H1 (cell line): ENCODE results near the gene CENPI. TPM values are rescaled to one million over a fixed set of nuclear protein-coding genes. Genes with fewer than 3 reads are reported as not detected.

ENCODE experiments used
- CTCF ChIA-PET: fragments of 300-600 bp; sonication (Branson Sonifier 250); formaldehyde crosslinking; loops from one replicate; lab custom pipeline; 2021; ENCODE audit not compliant: partially characterized antibody; lab: Charles Lee
- POLR2A ChIA-PET: fragments of 300-600 bp; sonication (Branson Sonifier 250); formaldehyde crosslinking; loops from one replicate; lab custom pipeline; 2021; ENCODE audit warnings: inconsistent platforms; ENCODE audit not compliant: partially characterized antibody; lab: Charles Lee
- DNase-seq, 2 experiments: peaks; one replicate each; pipeline versions ENCODE4 v3.0.0 to v3.0.0-alpha.2; 2010 to 2022; ENCODE audit warnings: low spot score in 2 of 2, low read depth in 1 of 2, mixed read lengths in 1 of 2
- FAIRE-seq: peaks from 2 replicates; lab custom pipeline; 2011; peaks lifted over from hg19 to GRCh38; lab: Jason Lieb, UNC
- H2AFZ ChIP-seq: 2 replicates; pipeline ENCODE4 v1.8.1; 2012; ENCODE audit warnings: low read length, inconsistent platforms
- H2AK5ac ChIP-seq: 2 replicates; pipeline ENCODE4 v1.6.1; 2013; ENCODE audit warnings: low read depth, low read length
- H2BK120ac ChIP-seq: replicated peaks from 2 replicates; pipeline ENCODE3; 2013; ENCODE audit warnings: low read depth, low read length, inconsistent platforms
- H2BK12ac ChIP-seq: 2 replicates; pipeline ENCODE4 v1.6.1; 2013; ENCODE audit warnings: low read depth, low read length
- H2BK15ac ChIP-seq: 2 replicates; pipeline ENCODE4 v1.6.1; 2013; ENCODE audit warnings: low read length
- H2BK20ac ChIP-seq: 2 replicates; pipeline ENCODE4 v1.6.1; 2013; ENCODE audit warnings: low read length
- H2BK5ac ChIP-seq: 2 replicates; pipeline ENCODE4 v1.6.1; 2013; ENCODE audit warnings: low read depth, low read length
- H3K14ac ChIP-seq: 2 replicates; pipeline ENCODE4 v1.6.1; 2013; ENCODE audit warnings: inconsistent platforms; ENCODE audit not compliant: insufficient read length
- H3K18ac ChIP-seq: 2 replicates; pipeline ENCODE4 v1.6.1; 2013; ENCODE audit warnings: low read length; ENCODE audit errors: extremely low read depth
- H3K23ac ChIP-seq: 2 replicates; pipeline ENCODE4 v1.6.1; 2013; ENCODE audit warnings: inconsistent platforms; ENCODE audit not compliant: insufficient read length
- H3K23me2 ChIP-seq: 2 replicates; pipeline ENCODE4 v1.6.1; 2013; ENCODE audit warnings: low read depth, low read length
- H3K27ac ChIP-seq: 2 replicates; pipeline ENCODE4 v1.6.1; 2011; ENCODE audit warnings: low read depth, low read length, inconsistent platforms
- H3K27me3 ChIP-seq, 4 experiments: replicated peaks in 1 of 4; 1 replicate in 1 of 4; 2 replicates in 3 of 4; pipeline versions ENCODE4 v1.6.1 to v1.8.1; 2011 to 2013; ENCODE audit warnings: low read length in 3 of 4, mild to moderate bottlenecking in 3 of 4, inconsistent platforms in 2 of 4, mixed read lengths in 2 of 4, moderate library complexity in 1 of 4; ENCODE audit not compliant: control insufficient read depth in 3 of 4, insufficient read depth in 3 of 4; ENCODE audit errors: extremely low read depth in 1 of 4
- H3K36me3 ChIP-seq, 4 experiments: 2 replicates each; pipeline versions ENCODE4 v1.6.1 to v1.8.1; 2011 to 2013; ENCODE audit warnings: mild to moderate bottlenecking in 4 of 4, low read length in 3 of 4, moderate library complexity in 2 of 4, control low read depth in 1 of 4, inconsistent platforms in 1 of 4; ENCODE audit not compliant: insufficient read depth in 4 of 4, control insufficient read depth in 2 of 4
- H3K4ac ChIP-seq: replicated peaks from 2 replicates; pipeline ENCODE3; 2013; ENCODE audit warnings: low read length, low read depth, mixed read lengths, inconsistent platforms; ENCODE audit not compliant: insufficient read length
- H3K4me1 ChIP-seq, 4 experiments: replicated peaks in 1 of 4; 1 replicate in 1 of 4; 2 replicates in 3 of 4; pipeline versions ENCODE4 v1.6.1 to v1.8.1; 2011 to 2013; ENCODE audit warnings: low read length in 3 of 4, inconsistent platforms in 2 of 4, mixed read lengths in 1 of 4; ENCODE audit not compliant: insufficient read depth in 4 of 4, control insufficient read depth in 3 of 4
- H3K4me2 ChIP-seq, 2 experiments: 2 replicates each; pipeline versions ENCODE4 v1.6.1 to v1.8.1; 2011 to 2013; ENCODE audit warnings: low read depth in 2 of 2, low read length in 2 of 2, control low read depth in 1 of 2, inconsistent platforms in 1 of 2, mild to moderate bottlenecking in 1 of 2; ENCODE audit not compliant: insufficient read depth in 1 of 2
- H3K4me3 ChIP-seq, 4 experiments: fragments of 200-600, 300-600 bp in 1 of 4; sonication (generic), shearing (Covaris generic), sonication (Bioruptor Twin) in 1 of 4; 2 replicates each; pipeline versions ENCODE4 v1.5.1 to v1.8.1; 2011 to 2016; ENCODE audit warnings: low read length in 4 of 4, low read depth in 3 of 4, control low read depth in 2 of 4, inconsistent platforms in 2 of 4, mild to moderate bottlenecking in 2 of 4, mixed read lengths in 1 of 4, moderate library complexity in 1 of 4; ENCODE audit not compliant: insufficient read depth in 2 of 4; ENCODE audit errors: extremely low read depth in 1 of 4
- H3K56ac ChIP-seq: replicated peaks from 2 replicates; pipeline ENCODE3; 2013; ENCODE audit warnings: low read depth, mild to moderate bottlenecking, mixed read lengths, low read length, inconsistent platforms; ENCODE audit not compliant: insufficient read length
- H3K79me1 ChIP-seq: 2 replicates; pipeline ENCODE4 v1.6.1; 2013; ENCODE audit warnings: low read depth, low read length, control low read depth
- H3K79me2 ChIP-seq, 2 experiments: 2 replicates each; pipeline versions ENCODE4 v1.6.1 to v1.8.1; 2012 to 2013; ENCODE audit warnings: low read length in 2 of 2, mild to moderate bottlenecking in 2 of 2, inconsistent platforms in 1 of 2; ENCODE audit not compliant: insufficient read depth in 2 of 2, control insufficient read depth in 1 of 2
- H3K9ac ChIP-seq, 4 experiments: replicated peaks in 1 of 4; 1 replicate in 1 of 4; 2 replicates in 3 of 4; pipeline versions ENCODE4 v1.6.1 to v1.8.1; 2011 to 2013; ENCODE audit warnings: low read depth in 3 of 4, low read length in 3 of 4, control low read depth in 2 of 4, mild to moderate bottlenecking in 2 of 4, moderate library complexity in 2 of 4, inconsistent platforms in 1 of 4; ENCODE audit errors: extremely low read depth in 1 of 4
- H3K9me3 ChIP-seq, 2 experiments: 2 replicates each; pipeline versions ENCODE4 v1.6.1 to v1.8.1; 2012 to 2013; ENCODE audit warnings: mild to moderate bottlenecking in 2 of 2, moderate library complexity in 2 of 2, control low read depth in 1 of 2, inconsistent platforms in 1 of 2, low read depth in 1 of 2, low read length in 1 of 2, mixed read lengths in 1 of 2; ENCODE audit not compliant: insufficient read depth in 2 of 2
- H4K20me1 ChIP-seq, 2 experiments: replicated peaks in 1 of 2; 2 replicates each; pipeline versions ENCODE3 to v1.8.1; 2011 to 2013; ENCODE audit warnings: inconsistent platforms in 2 of 2, low read length in 2 of 2, mild to moderate bottlenecking in 1 of 2; ENCODE audit not compliant: insufficient read depth in 2 of 2, control insufficient read depth in 1 of 2
- H4K5ac ChIP-seq: 2 replicates; pipeline ENCODE4 v1.6.1; 2013; ENCODE audit warnings: low read length, low read depth, mixed read lengths, inconsistent platforms; ENCODE audit not compliant: insufficient read length
- H4K8ac ChIP-seq: 2 replicates; pipeline ENCODE4 v1.8.0; 2013; ENCODE audit warnings: mild to moderate bottlenecking, moderate library complexity, low read length, inconsistent platforms; ENCODE audit not compliant: insufficient read depth; ENCODE audit errors: extremely low read depth
- H4K91ac ChIP-seq: replicated peaks from 2 replicates; pipeline ENCODE3; 2013; ENCODE audit warnings: low read length, mixed read lengths, inconsistent platforms; ENCODE audit not compliant: insufficient read length
- BRCA1 ChIP-seq: IDR thresholded peaks from 2 replicates; pipeline ENCODE4 v1.6.1; 2012; ENCODE audit warnings: low read depth, low read length, improper control_type of control experiment
- CHD2 ChIP-seq: IDR thresholded peaks from 2 replicates; pipeline ENCODE4 v1.6.1; 2012; ENCODE audit warnings: low read length, improper control_type of control experiment
- EP300 ChIP-seq, 2 experiments: IDR thresholded peaks; 1 replicate in 1 of 2; 2 replicates in 1 of 2; pipeline ENCODE4 v1.6.1; 2011 to 2012; ENCODE audit warnings: low read depth in 2 of 2, low read length in 2 of 2, mild to moderate bottlenecking in 2 of 2, borderline replicate concordance in 1 of 2, inconsistent platforms in 1 of 2, moderate library complexity in 1 of 2
- GABPA ChIP-seq: IDR thresholded peaks from 2 replicates; pipeline ENCODE4 v1.6.1; 2011; ENCODE audit warnings: mild to moderate bottlenecking, low read length, moderate library complexity, borderline replicate concordance; ENCODE audit not compliant: insufficient read depth
- GTF2F1 ChIP-seq: IDR thresholded peaks from 2 replicates; pipeline ENCODE4 v1.6.1; 2012; ENCODE audit warnings: low read depth, low read length, improper control_type of control experiment, borderline replicate concordance
- MAX ChIP-seq: IDR thresholded peaks from 2 replicates; pipeline ENCODE4 v1.6.1; 2012; ENCODE audit warnings: inconsistent platforms
- NANOG ChIP-seq: IDR thresholded peaks from 2 replicates; pipeline ENCODE4 v1.6.1; 2011; ENCODE audit warnings: low read length, low read depth, mild to moderate bottlenecking, inconsistent platforms; ENCODE audit not compliant: insufficient read depth, poor library complexity, severe bottlenecking
- RXRA ChIP-seq: IDR thresholded peaks from 2 replicates; pipeline ENCODE4 v1.6.1; 2011; ENCODE audit warnings: low read depth, mild to moderate bottlenecking, low read length, moderate library complexity; ENCODE audit not compliant: insufficient read depth
- YY1 ChIP-seq: IDR thresholded peaks from 2 replicates; pipeline ENCODE4 v1.6.1; 2011; ENCODE audit warnings: low read depth, mild to moderate bottlenecking, low read length
- ZNF274 ChIP-seq: IDR thresholded peaks from 2 replicates; pipeline ENCODE4 v1.7.0; 2012; ENCODE audit warnings: low read length, borderline replicate concordance; ENCODE audit errors: extremely low read depth
- WGBS, 2 experiments: shearing (Covaris generic) in 1 of 2; methylation state at CpG; one replicate each; pipeline versions ENCODE4 v1.1.6 to v1.1.7; 2013 to 2015; ENCODE audit warnings: low lambda C conversion rate in 2 of 2, mixed read lengths in 2 of 2, inconsistent platforms in 1 of 2, low coverage in 1 of 2, missing lambda C conversion rate in 1 of 2; ENCODE audit not compliant: insufficient replicate concordance in 2 of 2, insufficient coverage in 1 of 2, insufficient read length in 1 of 2; ENCODE audit errors: extremely low coverage in 1 of 2, missing lambda C conversion rate in 1 of 2; 5-methylcytosine and 5-hydroxymethylcytosine counted together
- polyA plus RNA-seq, 7 experiments: library from polyadenylated mRNA; depleted of rRNA in 3 of 7; stranded (reverse) in 5 of 7; unstranded in 2 of 7; fragments of >200 nt in 5 of 7; fragments of 200-250 nt in 2 of 7; gene quantifications; 1 replicate in 5 of 7; 2 replicates in 1 of 7; 4 replicates in 1 of 7; pipeline versions ENCODE4 v1.2.1 to v1.2.3, GENCODE V29; 2011 to 2013; ENCODE audit warnings: missing spikeins in 2 of 7, mixed read lengths in 2 of 7
- total RNA-seq: library from RNA; stranded (reverse); fragmentation: NEBNext Ultra II Directional; extraction: Animal tissue kit (Norgen Biotek cat#: 25700); gene quantifications from 2 replicates; pipeline ENCODE4 v1.2.1, GENCODE V29; 2021
- TF ChIP-seq, protein P1 (sequence below): IDR thresholded peaks from 2 replicates; pipeline ENCODE4 v1.6.1; 2011; ENCODE audit warnings: low read depth, mild to moderate bottlenecking, low read length; ENCODE audit not compliant: insufficient read depth

CENPI gene
- total and polyA plus RNA-seq, 2 of the 8 experiments (the other 6 are each of a cell fraction or from before 2014, with no cell fraction given), result 7.2 to 22.5 TPM

DNA sequence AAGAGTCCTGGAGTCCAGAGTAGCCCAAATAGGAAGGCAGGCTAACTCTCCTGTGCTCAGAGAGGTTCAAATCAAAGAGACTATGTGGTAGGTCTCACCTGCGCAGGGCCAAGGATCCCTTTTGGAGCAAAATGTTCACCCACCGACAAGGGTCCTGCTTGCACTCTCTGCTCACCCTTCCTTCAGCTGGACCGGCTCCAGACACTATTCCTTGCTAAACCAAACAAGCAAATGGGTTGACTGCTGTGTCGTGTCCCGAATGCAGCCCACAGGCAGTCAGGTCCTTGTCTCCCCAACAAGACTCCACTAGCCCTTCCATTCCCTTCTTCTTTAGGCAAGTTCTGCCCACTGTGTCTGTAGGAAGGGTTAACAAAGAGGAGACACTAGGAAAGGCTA is 46.9 kb upstream of the CENPI start:
- Histone ChIP-seq H3K18ac (no peak overlapping the region), H4K91ac (no peak overlapping the region), H3K79me2 (no peaks in the 10 kb centered on the region), H3K23ac (no peak overlapping the region), H3K9ac (peak overlapping the region in 3 of 4 experiments; percentile 54 to 78 (median 70); a peak in 6 of 7 replicates), H4K5ac (peak overlapping the region; percentile 2), H3K4ac (no peak overlapping the region), H3K4me3 (peak overlapping the region; percentile 59 to 86 (median 64)), H2BK15ac (no peak overlapping the region), H4K20me1 (no peaks in the 10 kb centered on the region), H3K56ac (no peak overlapping the region), H3K14ac (no peak overlapping the region), H2BK120ac (no peak overlapping the region), H3K4me2 (peak overlapping the region; percentile 78 to 91), H4K8ac (no peak overlapping the region), H3K27ac (no peak overlapping the region; the same call in 1 of the 2 replicates), H3K79me1 (no peaks in the 10 kb centered on the region), H2BK5ac (no peak overlapping the region), H3K9me3 (no peaks in the 10 kb centered on the region), H2BK12ac (no peak overlapping the region), H3K4me1 (no peaks in the 10 kb centered on the region; a peak in 2 of 7 replicates), H2AK5ac (no peak overlapping the region), H3K36me3 (no peaks in the 10 kb centered on the region), H2AFZ (peak overlapping the region; percentile 92), H3K27me3 (no peaks in the 10 kb centered on the region), H2BK20ac (no peak overlapping the region), H3K23me2 (peaks cover 2% of the 10 kb centered on the region; the same call in 1 of the 2 replicates)
- ChIA-PET CTCF (interaction anchor here (0.7 kb wide), 1 partner anchor 49 kb away, joined by 3 read pairs; no protein-coding TSS in a partner anchor), POLR2A (no interaction called here)
- DNase-seq (peak in 1 of 2 experiments; percentile 1), FAIRE-seq (no peak)
- WGBS, 2 experiments, result 14% methylated on average over 3 of the region's 5 CpGs; no CpG with 5 or more reads in 1 of the 2 experiments
- no peak for TF ChIP-seq YY1
- TF ChIP-seq, protein P1, sequence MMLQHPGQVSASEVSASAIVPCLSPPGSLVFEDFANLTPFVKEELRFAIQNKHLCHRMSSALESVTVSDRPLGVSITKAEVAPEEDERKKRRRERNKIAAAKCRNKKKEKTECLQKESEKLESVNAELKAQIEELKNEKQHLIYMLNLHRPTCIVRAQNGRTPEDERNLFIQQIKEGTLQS, result no peak
- TF ChIP-seq BRCA1, result no peak
- TF ChIP-seq GABPA, result no peak
- no peak for TF ChIP-seq CHD2
- no peak for TF ChIP-seq EP300 (IDR thresholded peaks at IDR 0.05; ENCODE audit: borderline replicate concordance in 1 of 2, low read depth in 2 of 2, low read length in 2 of 2)
- no peak for TF ChIP-seq NANOG
- TF ChIP-seq ZNF274, result no peak
- TF ChIP-seq MAX, result no peak
- no peak for TF ChIP-seq GTF2F1
- TF ChIP-seq RXRA, result no peak
